ENCODE data around the gene GTPBP10. TPM values are rescaled to one million over a fixed set of nuclear protein-coding genes. Genes with fewer than 3 reads are reported as not detected.

Gene GTPBP10
- total RNA-seq, 1 donor from 2014 or later = 4.5 TPM

DNA sequence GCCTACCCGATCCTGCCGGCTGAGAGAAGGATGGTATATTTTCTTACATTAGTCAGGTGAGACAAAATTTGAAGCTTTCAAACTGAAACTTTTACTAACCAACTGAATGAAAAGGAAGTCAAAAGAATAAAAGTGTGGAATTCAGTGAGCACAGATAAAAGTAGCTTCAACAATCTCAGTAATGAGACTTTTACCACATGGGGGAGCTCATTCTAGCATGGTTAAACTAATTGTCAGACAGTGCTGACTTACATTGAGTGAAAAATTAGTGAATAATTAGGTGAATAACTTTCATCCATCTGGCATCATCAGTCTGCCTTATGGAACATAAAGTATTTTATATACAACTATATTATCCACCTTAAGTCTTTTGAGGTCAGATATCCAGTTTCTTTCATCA is 33.8 kb upstream of the GTPBP10 start:
- Histone ChIP-seq H3K9me3 (no peaks in the 10 kb centered on the region), H3K27ac (no peak overlapping the region), H3K27me3 (no peaks in the 10 kb centered on the region), H3K36me3 (no peaks in the 10 kb centered on the region), H3K4me1 (no peaks in the 10 kb centered on the region), H3K4me3 (no peak overlapping the region)
- intact Hi-C loops (cut with DNase I) = loop anchor here (5.0 kb wide), 1 partner anchor 115 kb away; no protein-coding TSS in a partner anchor
- no peak for DNase-seq (ENCODE audit: low spot score in 2 of 2)
- TF ChIP-seq, protein P1, sequence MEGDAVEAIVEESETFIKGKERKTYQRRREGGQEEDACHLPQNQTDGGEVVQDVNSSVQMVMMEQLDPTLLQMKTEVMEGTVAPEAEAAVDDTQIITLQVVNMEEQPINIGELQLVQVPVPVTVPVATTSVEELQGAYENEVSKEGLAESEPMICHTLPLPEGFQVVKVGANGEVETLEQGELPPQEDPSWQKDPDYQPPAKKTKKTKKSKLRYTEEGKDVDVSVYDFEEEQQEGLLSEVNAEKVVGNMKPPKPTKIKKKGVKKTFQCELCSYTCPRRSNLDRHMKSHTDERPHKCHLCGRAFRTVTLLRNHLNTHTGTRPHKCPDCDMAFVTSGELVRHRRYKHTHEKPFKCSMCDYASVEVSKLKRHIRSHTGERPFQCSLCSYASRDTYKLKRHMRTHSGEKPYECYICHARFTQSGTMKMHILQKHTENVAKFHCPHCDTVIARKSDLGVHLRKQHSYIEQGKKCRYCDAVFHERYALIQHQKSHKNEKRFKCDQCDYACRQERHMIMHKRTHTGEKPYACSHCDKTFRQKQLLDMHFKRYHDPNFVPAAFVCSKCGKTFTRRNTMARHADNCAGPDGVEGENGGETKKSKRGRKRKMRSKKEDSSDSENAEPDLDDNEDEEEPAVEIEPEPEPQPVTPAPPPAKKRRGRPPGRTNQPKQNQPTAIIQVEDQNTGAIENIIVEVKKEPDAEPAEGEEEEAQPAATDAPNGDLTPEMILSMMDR (IDR thresholded peaks at IDR 0.05) = peak in 1 of 3 experiments; percentile 5

DNA sequence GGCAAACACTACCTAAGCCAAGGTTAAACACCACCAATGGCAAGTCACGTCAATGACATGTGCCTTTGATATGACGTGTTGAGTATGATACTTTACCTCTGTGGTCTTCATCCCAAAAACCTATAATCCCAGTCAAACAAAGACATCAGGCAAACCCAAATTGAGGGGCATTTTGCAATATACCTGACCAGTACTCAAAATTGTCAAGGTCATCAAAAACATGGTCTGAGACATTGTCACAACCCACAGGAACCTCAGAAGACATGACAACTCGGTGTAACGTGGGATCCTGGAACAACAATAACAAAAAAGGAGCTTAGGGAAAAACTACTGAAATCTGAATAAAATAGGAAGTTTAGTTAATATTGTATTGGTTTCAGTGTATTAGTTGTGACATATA is 32.6 kb upstream of the GTPBP10 start:
- Histone ChIP-seq H3K4me1 (no peaks in the 10 kb centered on the region), H3K36me3 (no peaks in the 10 kb centered on the region), H3K27ac (no peak overlapping the region), H3K4me3 (no peak overlapping the region), H3K9me3 (no peaks in the 10 kb centered on the region), H3K27me3 (no peaks in the 10 kb centered on the region)
- no peak for DNase-seq (ENCODE audit: low spot score in 2 of 2)
- TF ChIP-seq, protein P1 (IDR thresholded peaks at IDR 0.05) = no peak
- intact Hi-C loops (cut with DNase I) = loop anchor here (5.0 kb wide), 1 partner anchor 113 kb away; no protein-coding TSS in a partner anchor

DNA sequence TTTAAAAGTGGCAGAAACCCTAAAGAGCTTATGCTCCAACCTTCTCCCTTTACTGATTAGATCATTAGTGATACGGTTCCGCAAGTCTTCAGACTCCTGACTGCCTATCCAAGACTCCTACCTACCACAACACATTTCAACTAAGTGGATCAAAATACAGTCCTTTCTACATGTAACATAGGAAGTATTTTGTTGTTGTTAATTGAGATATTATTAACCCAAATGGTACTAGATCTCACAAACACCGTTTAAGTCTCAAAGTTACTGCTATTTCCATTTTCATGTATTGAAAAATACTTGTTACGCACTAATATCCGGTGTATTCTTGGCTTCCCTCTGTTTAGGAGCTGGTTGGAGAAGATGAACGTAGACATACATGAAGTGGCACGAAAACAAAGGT is 26.5 kb upstream of the GTPBP10 start:
- H3K9me3 ChIP-seq = no peaks in the 10 kb centered on the region
- no peak for DNase-seq (ENCODE audit: low spot score in 2 of 2)
- no peak overlapping the region for H3K4me3 ChIP-seq
- intact Hi-C loops (cut with DNase I) = no loop called here
- H3K27me3 ChIP-seq = no peaks in the 10 kb centered on the region
- TF ChIP-seq, protein P1 (IDR thresholded peaks at IDR 0.05) = no peak
- no peaks in the 10 kb centered on the region for H3K36me3 ChIP-seq
- H3K4me1 ChIP-seq = peaks cover 0 to 4% of the 10 kb centered on the region in 2 donors
- H3K27ac ChIP-seq = no peak overlapping the region

DNA sequence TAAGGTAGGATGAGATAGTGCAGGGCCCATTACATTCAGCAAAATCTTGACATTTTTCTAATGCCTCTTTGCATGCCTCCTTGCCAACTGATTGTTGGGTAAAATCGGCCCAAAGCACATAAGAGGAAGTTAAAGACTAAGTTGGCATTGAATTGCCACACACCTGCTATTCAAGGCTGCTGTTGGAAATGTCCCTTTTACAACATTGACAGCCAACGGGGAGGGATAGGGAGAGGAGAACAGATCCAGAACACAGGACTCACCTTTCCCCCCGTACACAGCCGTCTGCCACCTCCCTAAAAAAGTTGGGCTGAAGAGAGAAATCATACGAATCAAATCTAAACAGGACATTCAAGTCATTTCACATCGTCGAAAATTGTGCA is 26.1 kb upstream of the GTPBP10 start:
- H3K4me1 ChIP-seq = peaks cover 0 to 4% of the 10 kb centered on the region in 2 donors
- peak overlapping the region in 1 of 2 donors; percentile 49 for H3K4me3 ChIP-seq
- no peaks in the 10 kb centered on the region for H3K9me3 ChIP-seq
- no peak overlapping the region for H3K27ac ChIP-seq
- intact Hi-C loops (cut with DNase I) = no loop called here
- TF ChIP-seq, protein P1 (IDR thresholded peaks at IDR 0.05) = no peak
- H3K27me3 ChIP-seq = no peaks in the 10 kb centered on the region
- H3K36me3 ChIP-seq = no peaks in the 10 kb centered on the region
- no peak for DNase-seq (ENCODE audit: low spot score in 2 of 2)

DNA sequence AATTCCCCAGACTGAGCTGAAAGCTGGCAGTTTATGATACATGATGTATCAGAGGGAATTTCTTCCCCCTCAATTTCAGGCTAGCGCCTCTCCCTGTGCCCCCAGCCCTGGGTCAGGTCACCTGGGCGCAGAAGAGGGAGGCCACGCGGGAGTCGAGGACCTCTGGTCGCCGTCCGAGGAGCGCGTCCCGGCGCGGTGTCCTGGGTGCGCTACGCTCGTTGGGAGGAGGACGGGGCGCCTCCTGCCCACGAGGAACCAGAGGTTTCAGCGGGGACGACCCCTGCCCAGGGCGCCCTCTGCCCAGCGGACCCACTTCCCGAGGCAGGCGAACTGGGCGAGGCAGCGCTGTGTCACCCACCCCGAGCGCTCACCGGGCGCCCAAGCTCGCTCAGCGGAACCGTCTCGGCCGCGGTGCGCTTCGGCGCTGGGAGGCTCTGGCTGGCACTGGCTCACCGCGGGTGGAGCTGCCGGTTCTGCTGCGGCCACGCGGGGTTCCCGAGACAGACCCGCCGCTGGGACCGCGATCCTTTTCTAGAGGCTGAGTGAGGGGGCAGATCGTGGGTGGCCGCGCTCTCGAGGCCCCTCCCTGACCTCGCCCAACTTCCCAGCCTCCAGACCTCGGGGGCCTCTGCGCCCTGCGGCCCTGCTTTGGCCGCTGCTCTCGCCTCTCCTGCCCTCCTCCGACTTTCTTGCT is 25.6 kb upstream of the GTPBP10 start, which contains the start of gene FAM237B:
Gene FAM237B, minus strand, starts transcription at position 504 of the 694 bp plus-strand sequence. CDS start 1,556 bp downstream, outside the sequence.
- Histone ChIP-seq H3K9me3 (no peaks in the 10 kb centered on the region), H3K27ac (no peak within 1 kb of the TSS), H3K4me3 (peak within 1 kb of the TSS; percentile 33 to 49), H3K27me3 (no peaks in the 10 kb centered on the region), H3K36me3 (no peaks in the 10 kb centered on the region), H3K4me1 (peaks cover 0 to 4% of the 10 kb centered on the region in 2 donors)
- DNase-seq (ENCODE audit: low spot score in 2 of 2) = no peak
- TF ChIP-seq, protein P1 (IDR thresholded peaks at IDR 0.05) = no peak
- intact Hi-C loops (cut with DNase I) = no loop called here
